Hepatocyte (in vitro differentiated cells): Measurements from ENCODE around the gene ZNF804B.

ENCODE experiments used
- EZH2phosphoT487 ChIP-seq: fragments of 200-600 bp; sonication (generic); IDR thresholded peaks from one replicate; pipeline ENCODE4 v1.6.1; 2018; ENCODE audit warnings: antibody characterized with exemption, mild to moderate bottlenecking, low read depth, moderate library complexity; ENCODE audit not compliant: unreplicated experiment, severe bottlenecking
- TF ChIP-seq, protein P1 (sequence below): fragments of 200-600 bp; sonication (generic); IDR thresholded peaks from 2 replicates; pipeline ENCODE4 v1.5.1; 2016; ENCODE audit warnings: antibody characterized with exemption, mild to moderate bottlenecking; ENCODE audit not compliant: poor library complexity

DNA sequence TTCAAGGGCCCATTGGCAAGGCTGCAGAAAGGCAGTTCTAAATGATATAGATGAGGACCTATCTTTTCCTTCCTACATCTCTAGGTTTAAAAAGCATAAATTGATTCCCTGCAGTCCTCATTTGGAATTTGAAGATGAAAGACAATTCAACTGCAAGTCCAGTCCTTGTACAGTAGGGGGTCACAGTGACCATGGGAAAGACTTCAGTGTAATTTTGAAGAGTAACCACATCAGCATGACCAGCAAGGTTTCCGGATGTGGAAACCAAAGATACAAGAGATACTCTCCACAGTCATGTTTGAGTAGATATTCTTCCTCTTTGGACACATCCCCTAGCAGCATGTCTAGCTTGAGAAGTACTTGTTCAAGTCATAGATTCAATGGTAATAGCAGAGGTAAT, 575.3 kb downstream of the ZNF804B start:
- TF ChIP-seq, protein P1, sequence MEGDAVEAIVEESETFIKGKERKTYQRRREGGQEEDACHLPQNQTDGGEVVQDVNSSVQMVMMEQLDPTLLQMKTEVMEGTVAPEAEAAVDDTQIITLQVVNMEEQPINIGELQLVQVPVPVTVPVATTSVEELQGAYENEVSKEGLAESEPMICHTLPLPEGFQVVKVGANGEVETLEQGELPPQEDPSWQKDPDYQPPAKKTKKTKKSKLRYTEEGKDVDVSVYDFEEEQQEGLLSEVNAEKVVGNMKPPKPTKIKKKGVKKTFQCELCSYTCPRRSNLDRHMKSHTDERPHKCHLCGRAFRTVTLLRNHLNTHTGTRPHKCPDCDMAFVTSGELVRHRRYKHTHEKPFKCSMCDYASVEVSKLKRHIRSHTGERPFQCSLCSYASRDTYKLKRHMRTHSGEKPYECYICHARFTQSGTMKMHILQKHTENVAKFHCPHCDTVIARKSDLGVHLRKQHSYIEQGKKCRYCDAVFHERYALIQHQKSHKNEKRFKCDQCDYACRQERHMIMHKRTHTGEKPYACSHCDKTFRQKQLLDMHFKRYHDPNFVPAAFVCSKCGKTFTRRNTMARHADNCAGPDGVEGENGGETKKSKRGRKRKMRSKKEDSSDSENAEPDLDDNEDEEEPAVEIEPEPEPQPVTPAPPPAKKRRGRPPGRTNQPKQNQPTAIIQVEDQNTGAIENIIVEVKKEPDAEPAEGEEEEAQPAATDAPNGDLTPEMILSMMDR, result no peak
- no peak for TF ChIP-seq EZH2phosphoT487
